HepG2 (cell line): Measurements from ENCODE around the gene TOPBP1. TPM values are rescaled to one million over a fixed set of nuclear protein-coding genes. Genes with fewer than 3 reads are reported as not detected.
A peak's percentile ranks its signal among the peaks of the same experiment; 100 is the strongest.

ENCODE experiments used
- ATAC-seq: fragments of 200-7000 bp; cut with Tn5 transposase; 3 replicates; pipeline ENCODE4 v1.9.1; 2020; ENCODE audit warnings: mild to moderate bottlenecking, moderate library complexity
- BruUV-seq: library from RNA; stranded (reverse); fragments of 400-500 nt; replicated peaks from 2 replicates; lab custom pipeline; 2021; lab: Mats Ljungman, UMichigan
- CTCF ChIA-PET: fragments of 300-600 bp; formaldehyde crosslinking; extraction: SDS; loops from one replicate; lab custom pipeline; 2021; ENCODE audit warnings: low total read pairs, inconsistent platforms, low intra/inter-chr PET ratio; lab: Yijun Ruan, JAX
- POLR2A ChIA-PET: fragments of 350-600 bp; sonication (Branson Sonifier 250); formaldehyde crosslinking; loops from one replicate; lab custom pipeline; 2020; ENCODE audit warnings: antibody characterized with exemption, inconsistent platforms; lab: Yijun Ruan, JAX
- DNase-seq: peaks from one replicate; pipeline ENCODE4 v3.0.0-alpha.2; 2015; ENCODE audit warnings: low spot score
- FAIRE-seq: peaks from 3 replicates; lab custom pipeline; 2011; peaks lifted over from hg19 to GRCh38; lab: Jason Lieb, UNC
- H2AFZ ChIP-seq: one replicate; pipeline ENCODE4 v1.6.1; 2011; ENCODE audit warnings: low read length, inconsistent platforms
- H3K27ac ChIP-seq: fragments of 300-600 bp; 3 replicates; pipeline ENCODE4 v1.8.0; 2011; ENCODE audit warnings: mixed run types, mild to moderate bottlenecking, mixed read lengths, low read length, inconsistent platforms; ENCODE audit not compliant: insufficient read depth; ENCODE audit errors: extremely low read length
- H3K27me3 ChIP-seq, 2 experiments: fragments of 200-600 bp in 1 of 2; 2 replicates in 1 of 2; 3 replicates in 1 of 2; pipeline versions ENCODE4 v1.6.0 to v1.8.0; 2011; ENCODE audit warnings: low read length in 2 of 2, mild to moderate bottlenecking in 2 of 2, moderate library complexity in 2 of 2, inconsistent platforms in 1 of 2; ENCODE audit not compliant: insufficient read depth in 2 of 2, control insufficient read depth in 1 of 2
- H3K36me3 ChIP-seq, 2 experiments: fragments of 200-600 bp in 1 of 2; replicated peaks in 1 of 2; 2 replicates in 1 of 2; 3 replicates in 1 of 2; pipeline versions ENCODE4 v1.5.1 to v1.8.0; 2011; ENCODE audit warnings: low read length in 2 of 2, inconsistent platforms in 1 of 2; ENCODE audit not compliant: insufficient read depth in 2 of 2, control insufficient read depth in 1 of 2
- H3K4me1 ChIP-seq: 2 replicates; pipeline ENCODE4 v1.5.1; 2012; ENCODE audit warnings: low read length, inconsistent platforms; ENCODE audit not compliant: insufficient read depth
- H3K4me2 ChIP-seq: 2 replicates; pipeline ENCODE4 v1.6.0; 2011; ENCODE audit warnings: low read depth, low read length, inconsistent platforms
- H3K4me3 ChIP-seq, 3 experiments: fragments of 200-600 bp in 1 of 3; sonication (generic), shearing (Covaris generic) in 1 of 3; replicated peaks in 1 of 3; 2 replicates each; pipeline ENCODE4 v1.5.1; 2011 to 2016; ENCODE audit warnings: low read length in 3 of 3, inconsistent platforms in 2 of 3, low read depth in 2 of 3, mild to moderate bottlenecking in 2 of 3, control low read depth in 1 of 3, mixed read lengths in 1 of 3; ENCODE audit not compliant: insufficient read depth in 1 of 3
- H3K79me2 ChIP-seq: one replicate; pipeline ENCODE4 v1.6.1; 2011; ENCODE audit warnings: low read length, inconsistent platforms; ENCODE audit not compliant: insufficient read depth
- H3K9ac ChIP-seq: 2 replicates; pipeline ENCODE4 v1.6.0; 2011; ENCODE audit warnings: mild to moderate bottlenecking, low read depth, low read length, inconsistent platforms; ENCODE audit not compliant: insufficient read depth
- H3K9me3 ChIP-seq: 2 replicates; pipeline ENCODE4 v1.5.1; 2012; ENCODE audit warnings: mild to moderate bottlenecking, low read length
- H4K20me1 ChIP-seq: 2 replicates; pipeline ENCODE4 v1.6.0; 2011; ENCODE audit warnings: inconsistent platforms, mild to moderate bottlenecking, low read length, moderate library complexity; ENCODE audit not compliant: insufficient read depth
- ARHGAP35 ChIP-seq: sonication (generic); formaldehyde crosslinking; IDR thresholded peaks from 2 replicates; pipeline ENCODE4 v1.9.0; 2022; ENCODE audit warnings: mild to moderate bottlenecking, inconsistent platforms, moderate library complexity, missing genetic modification reagents, borderline replicate concordance
- ARNTL ChIP-seq: sonication (generic); formaldehyde crosslinking; IDR thresholded peaks from 2 replicates; pipeline ENCODE4 v1.4.0; 2020; ENCODE audit warnings: mild to moderate bottlenecking, missing genetic modification reagents
- FOSL1 ChIP-seq: sonication (generic); formaldehyde crosslinking; IDR thresholded peaks from 2 replicates; pipeline ENCODE4 v1.9.0; 2021; ENCODE audit warnings: missing genetic modification reagents, borderline replicate concordance
- GRHL1 ChIP-seq: sonication (generic); formaldehyde crosslinking; conservative IDR thresholded peaks from 2 replicates; pipeline ENCODE4 v1.8.0; 2022; ENCODE audit warnings: missing genetic modification reagents
- KMT2A ChIP-seq: sonication (generic); formaldehyde crosslinking; IDR thresholded peaks from 2 replicates; pipeline ENCODE4 v1.4.0; 2020; ENCODE audit warnings: missing genetic modification reagents
- NR2F1 ChIP-seq, 2 experiments: fragments of 450-650 bp in 1 of 2; formaldehyde crosslinking in 1 of 2; IDR thresholded peaks; 2 replicates each; pipeline versions ENCODE4 v1.5.0 to v1.6.1; 2016 to 2020; ENCODE audit warnings: mild to moderate bottlenecking in 1 of 2, missing compliant biosample characterization in 1 of 2, missing genetic modification reagents in 1 of 2, moderate library complexity in 1 of 2
- NR2F6 ChIP-seq, 2 experiments: IDR thresholded peaks; 2 replicates each; pipeline ENCODE4 v1.6.1; 2016; ENCODE audit warnings: antibody characterized with exemption in 1 of 2, mild to moderate bottlenecking in 1 of 2
- NR3C1 ChIP-seq: sonication (generic); formaldehyde crosslinking; IDR thresholded peaks from 2 replicates; pipeline ENCODE4 v1.4.0; 2020; ENCODE audit warnings: missing genetic modification reagents
- ZEB1 ChIP-seq: IDR thresholded peaks from 2 replicates; pipeline ENCODE4 v1.6.1; 2012; ENCODE audit warnings: mild to moderate bottlenecking, low read depth, inconsistent platforms; ENCODE audit not compliant: insufficient replicate concordance
- ZNF124 ChIP-seq: sonication (generic); formaldehyde crosslinking; IDR thresholded peaks from 2 replicates; pipeline ENCODE4 v1.4.0; 2020; ENCODE audit warnings: missing genetic modification reagents
- ZNF20 ChIP-seq: sonication (generic); formaldehyde crosslinking; IDR thresholded peaks from 2 replicates; pipeline ENCODE4 v1.4.0; 2020; ENCODE audit warnings: mild to moderate bottlenecking, moderate library complexity, missing genetic modification reagents
- ZNF205 ChIP-seq: IDR thresholded peaks from 2 replicates; pipeline ENCODE4 v1.6.1; 2018; ENCODE audit warnings: missing biosample characterization, missing genetic modification reagents
- ZNF607 ChIP-seq: sonication (generic); formaldehyde crosslinking; IDR thresholded peaks from 2 replicates; pipeline ENCODE4 v1.5.1; 2020; ENCODE audit warnings: missing genetic modification reagents, mild to moderate bottlenecking, borderline replicate concordance
- ZNF629 ChIP-seq: sonication (generic); formaldehyde crosslinking; conservative IDR thresholded peaks from 2 replicates; pipeline ENCODE4 v1.5.0; 2020; ENCODE audit warnings: missing genetic modification reagents
- ZNF788 ChIP-seq: sonication (generic); formaldehyde crosslinking; IDR thresholded peaks from 2 replicates; pipeline ENCODE4 v1.5.0; 2020; ENCODE audit warnings: mild to moderate bottlenecking, missing genetic modification reagents, borderline replicate concordance
- WGBS: methylation state at CpG from one replicate; pipeline ENCODE4 v1.1.6; 2017; ENCODE audit warnings: low lambda C conversion rate; 5-methylcytosine and 5-hydroxymethylcytosine counted together
- in situ Hi-C: cut with HindIII; loops from 2 replicates; pipeline ENCODE4 v1.10.0; 2017; ENCODE audit warnings: low pct_unique_long_range_greater_than_20kb; ENCODE audit not compliant: extremely low pct_ligation_motif_present
- intact Hi-C: fragments of 100-400 bp; cut with micrococcal nuclease; formaldehyde crosslinking; loops from one replicate; pipeline ENCODE4 v1.10.0; 2022; ENCODE audit not compliant: unreplicated experiment
- polyA plus RNA-seq, 8 experiments: library from polyadenylated mRNA; depleted of rRNA in 3 of 8; stranded (reverse) in 7 of 8; unstranded in 1 of 8; fragments of >200 nt; fragmentation: Illumina TruSeq in 4 of 8; extraction: Trizol in 4 of 8; gene quantifications; 2 replicates each; pipeline versions ENCODE4 v1.2.1 to v1.2.3, GENCODE V29; 2011 to 2016; ENCODE audit warnings: low read depth in 4 of 8, missing spikeins in 1 of 8, mixed read lengths in 1 of 8; ENCODE audit not compliant: insufficient read depth in 1 of 8
- total RNA-seq, 5 experiments: library from RNA; depleted of rRNA; stranded (reverse); fragments of >200 nt; fragmentation: Illumina TruSeq; extraction: Trizol; gene quantifications; 2 replicates each; pipeline ENCODE4 v1.2.3, GENCODE V29; 2016; ENCODE audit warnings: low read depth in 1 of 5
- TF ChIP-seq, protein P1 (sequence below): sonication (generic); formaldehyde crosslinking; IDR thresholded peaks from 2 replicates; pipeline ENCODE4 v1.8.1; 2023; ENCODE audit warnings: missing genetic modification reagents, mild to moderate bottlenecking, borderline replicate concordance
- TF ChIP-seq, protein P2 (sequence below): sonication (generic); formaldehyde crosslinking; IDR thresholded peaks from 2 replicates; pipeline ENCODE4 v1.4.0; 2020; ENCODE audit warnings: missing genetic modification reagents

TOPBP1 gene
- total and polyA plus RNA-seq, 2 of the 13 experiments (the other 11 are each of a cell fraction or from before 2014, with no cell fraction given): 24.3 to 42.9 TPM

DNA sequence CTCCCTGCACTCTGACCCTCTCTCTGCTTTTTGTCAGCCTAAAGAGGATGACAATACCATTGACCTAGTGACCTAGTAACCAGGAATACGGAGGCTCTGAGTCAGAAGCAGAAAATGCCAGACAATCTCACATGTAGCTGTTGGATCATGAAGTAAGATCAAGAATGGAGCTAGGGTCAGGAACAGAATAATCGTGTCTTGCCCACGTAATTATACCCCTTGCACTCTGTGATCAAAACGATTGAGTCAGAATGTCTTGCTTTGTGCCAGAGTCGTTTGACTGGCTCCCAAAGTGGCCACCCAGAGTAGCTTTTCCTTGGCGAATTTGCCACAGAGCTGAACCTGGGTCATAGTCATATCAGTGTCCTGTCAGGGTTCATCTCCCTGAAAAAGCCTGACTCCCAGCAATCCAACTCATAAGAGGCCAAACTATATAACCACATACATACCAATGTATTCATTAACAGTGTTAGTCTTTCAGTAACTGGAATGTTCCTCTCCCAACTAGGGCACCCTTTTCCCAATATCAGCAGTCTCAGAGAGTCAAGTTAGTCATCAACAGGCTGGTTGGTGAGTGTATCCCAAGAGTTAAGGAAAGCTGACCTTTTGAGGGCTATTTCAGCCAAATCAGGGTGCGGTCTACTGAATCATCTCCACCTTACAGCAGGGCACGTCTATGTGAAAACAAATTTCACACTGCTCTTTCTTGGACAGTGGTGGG is 93.3 kb downstream of the TOPBP1 start (continued):
- 0 out of 2 replicates have a peak, but pooled peaks have one; percentile 11 for TF ChIP-seq FOSL1 (CRISPR knock-in tag)
- TF ChIP-seq, protein P1, sequence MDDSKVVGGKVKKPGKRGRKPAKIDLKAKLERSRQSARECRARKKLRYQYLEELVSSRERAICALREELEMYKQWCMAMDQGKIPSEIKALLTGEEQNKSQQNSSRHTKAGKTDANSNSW (CRISPR knock-in tag): no peak
- TF ChIP-seq ZNF629: no peak
- peak; percentile 53; the same call in 1 of the 2 replicates for TF ChIP-seq NR2F6 (IDR thresholded peaks at IDR 0.05)
- peak; percentile 62 for TF ChIP-seq NR2F6 (CRISPR knock-in tag; IDR thresholded peaks at IDR 0.05)

DNA sequence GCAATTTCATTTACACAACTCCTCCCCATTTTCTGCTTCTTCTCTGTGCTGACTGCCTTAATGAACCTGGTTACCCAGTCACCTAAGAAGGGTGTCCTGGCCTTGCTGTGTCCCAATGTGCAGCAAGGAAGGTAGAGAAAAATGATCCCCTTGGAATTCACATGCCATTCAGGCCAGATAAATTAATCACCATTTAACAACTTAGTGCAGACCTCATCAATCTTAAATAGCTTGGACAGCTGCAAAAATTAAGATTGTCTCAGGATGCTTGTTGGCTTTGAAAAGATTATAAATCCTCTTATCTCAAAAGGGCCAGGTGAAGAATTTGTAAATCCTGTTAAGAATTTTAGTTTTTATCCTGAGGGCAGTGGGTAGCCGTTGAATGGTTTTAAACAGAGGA is 97.9 kb downstream of the TOPBP1 start:
- in situ Hi-C loops: no loop called here
- CTCF ChIA-PET: no interaction called here
- H3K27ac ChIP-seq: no peak overlapping the region
- no peak overlapping the region for H3K4me2 ChIP-seq
- no peaks in the 10 kb centered on the region for H3K36me3 ChIP-seq
- POLR2A ChIA-PET: interaction anchor here (2.6 kb wide), 1 partner anchor 9 kb away, joined by 18 read pairs; the partner anchor contains the start of gene CDV3
- no peak overlapping the region for H2AFZ ChIP-seq
- peaks cover 36% of the 10 kb centered on the region for H3K4me1 ChIP-seq
- no peak overlapping the region for H3K4me3 ChIP-seq
- H3K9ac ChIP-seq: no peak overlapping the region
- no peaks in the 10 kb centered on the region for H3K9me3 ChIP-seq
- FAIRE-seq: no peak
- no peak for DNase-seq
- intact Hi-C loops: no loop called here
- no peak for TF ChIP-seq ZNF788 (CRISPR knock-in tag)
- TF ChIP-seq ZNF205: no peak
- no peak for TF ChIP-seq ARHGAP35 (CRISPR knock-in tag)
- TF ChIP-seq ZNF20 (CRISPR knock-in tag): no peak
- no peak for TF ChIP-seq GRHL1 (CRISPR knock-in tag)
- TF ChIP-seq NR3C1 (CRISPR knock-in tag): no peak
- TF ChIP-seq ZNF607 (CRISPR knock-in tag): no peak
- no peak for TF ChIP-seq ARNTL (CRISPR knock-in tag)
- no peak for TF ChIP-seq ZEB1
- TF ChIP-seq ZNF124 (CRISPR knock-in tag): no peak
- TF ChIP-seq NR2F1 (CRISPR knock-in tag; IDR thresholded peaks at IDR 0.05): no peak
- TF ChIP-seq, protein P2, sequence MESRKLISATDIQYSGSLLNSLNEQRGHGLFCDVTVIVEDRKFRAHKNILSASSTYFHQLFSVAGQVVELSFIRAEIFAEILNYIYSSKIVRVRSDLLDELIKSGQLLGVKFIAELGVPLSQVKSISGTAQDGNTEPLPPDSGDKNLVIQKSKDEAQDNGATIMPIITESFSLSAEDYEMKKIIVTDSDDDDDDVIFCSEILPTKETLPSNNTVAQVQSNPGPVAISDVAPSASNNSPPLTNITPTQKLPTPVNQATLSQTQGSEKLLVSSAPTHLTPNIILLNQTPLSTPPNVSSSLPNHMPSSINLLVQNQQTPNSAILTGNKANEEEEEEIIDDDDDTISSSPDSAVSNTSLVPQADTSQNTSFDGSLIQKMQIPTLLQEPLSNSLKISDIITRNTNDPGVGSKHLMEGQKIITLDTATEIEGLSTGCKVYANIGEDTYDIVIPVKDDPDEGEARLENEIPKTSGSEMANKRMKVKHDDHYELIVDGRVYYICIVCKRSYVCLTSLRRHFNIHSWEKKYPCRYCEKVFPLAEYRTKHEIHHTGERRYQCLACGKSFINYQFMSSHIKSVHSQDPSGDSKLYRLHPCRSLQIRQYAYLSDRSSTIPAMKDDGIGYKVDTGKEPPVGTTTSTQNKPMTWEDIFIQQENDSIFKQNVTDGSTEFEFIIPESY: no peak
- TF ChIP-seq KMT2A: no peak
- H3K27me3 ChIP-seq: no peaks in the 10 kb centered on the region
- WGBS: 5% methylated on average over 1 of the region's 1 CpG
- no peaks in the 10 kb centered on the region for H4K20me1 ChIP-seq
- BruUV-seq: no TSS peak
- no peak for ATAC-seq
- no peaks in the 10 kb centered on the region for H3K79me2 ChIP-seq
